Tibial nerve (tissue), 4 donors: Measurements from ENCODE around the gene RWDD1. TPM values are rescaled to one million over a fixed set of nuclear protein-coding genes. Genes with fewer than 3 reads are reported as not detected.

Experiments used
- DNase-seq, 2 donors: peaks; one replicate each; pipeline ENCODE4 v3.0.0-alpha.2; 2019; ENCODE audit warnings: low spot score in 2 of 2
- H3K27ac ChIP-seq, 4 donors: fragments of 200-600 bp; sonication (generic) in 3 of 4; one replicate each; pipeline ENCODE4 v1.5.1; 2017 to 2019; ENCODE audit warnings: mild to moderate bottlenecking in 1 of 4
- H3K27me3 ChIP-seq, 2 donors: fragments of 200-600 bp; sonication (generic) in 1 of 2; one replicate each; pipeline versions ENCODE4 v1.5.1 to v1.6.0; 2017 to 2019
- H3K36me3 ChIP-seq, 3 donors: fragments of 200-600 bp; sonication (generic); one replicate each; pipeline ENCODE4 v1.5.1; 2018 to 2019
- H3K4me1 ChIP-seq, 4 donors: fragments of 200-600 bp; sonication (generic) in 3 of 4; one replicate each; pipeline ENCODE4 v1.5.1; 2017 to 2019
- H3K4me3 ChIP-seq, 4 donors: fragments of 200-600 bp; sonication (generic) in 3 of 4; one replicate each; pipeline ENCODE4 v1.5.1; 2017 to 2019; ENCODE audit warnings: mild to moderate bottlenecking in 1 of 4, moderate library complexity in 1 of 4
- H3K9me3 ChIP-seq, 4 donors: fragments of 200-600 bp; sonication (generic) in 3 of 4; one replicate each; pipeline ENCODE4 v1.5.1; 2017 to 2019
- CTCF ChIP-seq, 5 experiments: fragments of 200-600 bp in 3 of 5; fragments of 450-650 bp in 2 of 5; sonication (generic) in 3 of 5; IDR thresholded peaks; one replicate each; pipeline ENCODE4 v1.5.1; 2016 to 2019; ENCODE audit warnings: antibody characterized with exemption in 5 of 5, mild to moderate bottlenecking in 3 of 5, moderate library complexity in 2 of 5
- EP300 ChIP-seq, 2 donors: sonication (generic); formaldehyde crosslinking; IDR thresholded peaks; one replicate each; pipeline ENCODE4 v1.6.1; 2017; ENCODE audit warnings: antibody characterized with exemption in 2 of 2, mild to moderate bottlenecking in 1 of 2
- POLR2A ChIP-seq, 2 donors: fragments of 450-650 bp; IDR thresholded peaks; one replicate each; pipeline ENCODE4 v1.6.1; 2017; ENCODE audit warnings: antibody characterized with exemption in 2 of 2, mild to moderate bottlenecking in 2 of 2, moderate library complexity in 2 of 2
- WGBS, 2 donors: methylation state at CpG; one replicate each; pipeline ENCODE4 v1.1.5; 2018; 5-methylcytosine and 5-hydroxymethylcytosine counted together
- total RNA-seq, 4 donors: library from RNA; depleted of rRNA; stranded (reverse); fragments of >200 nt; gene quantifications; one replicate each; pipeline ENCODE4 v1.1.0, GENCODE V29; 2016

Gene RWDD1
- total RNA-seq, 4 donors from 2014 or later, result 27.5 to 40.4 (median 35.7) TPM

- Histone ChIP-seq H3K27me3 (no peaks in the 10 kb centered on the region), H3K36me3 (no peaks in the 10 kb centered on the region), H3K4me1 (no peaks in the 10 kb centered on the region), H3K27ac (no peak overlapping the region), H3K9me3 (no peaks in the 10 kb centered on the region), H3K4me3 (no peak overlapping the region)
- 65 to 73% methylated on average over 3 of the region's 3 CpGs for WGBS, 2 donors
- TF ChIP-seq CTCF (IDR thresholded peaks at IDR 0.05) (no peak), EP300 (IDR thresholded peaks at IDR 0.05) (no peak), POLR2A (IDR thresholded peaks at IDR 0.05) (no peak)
- DNase-seq, result no peak
These were observed 52.9 kb downstream of the RWDD1 start for GRCh38 chr6:116624036-116624805.

- H3K36me3 ChIP-seq, result no peaks in the 10 kb centered on the region
- TF ChIP-seq POLR2A (IDR thresholded peaks at IDR 0.05) (no peak), EP300 (IDR thresholded peaks at IDR 0.05) (no peak), CTCF (IDR thresholded peaks at IDR 0.05) (no peak)
- no peaks in the 10 kb centered on the region for H3K27me3 ChIP-seq
- no peak overlapping the region for H3K4me3 ChIP-seq
- no peak for DNase-seq
- 94% methylated on average over 3 of the region's 3 CpGs for WGBS, 2 donors
- H3K27ac ChIP-seq, result no peak overlapping the region
- H3K4me1 ChIP-seq, result no peaks in the 10 kb centered on the region
- no peaks in the 10 kb centered on the region for H3K9me3 ChIP-seq
These were observed 54.6 kb downstream of the RWDD1 start for GRCh38 chr6:116625872-116626271.

- 58 to 64% methylated on average over 5 of the region's 5 CpGs for WGBS, 2 donors
- TF ChIP-seq POLR2A (IDR thresholded peaks at IDR 0.05) (no peak), CTCF (IDR thresholded peaks at IDR 0.05) (no peak), EP300 (IDR thresholded peaks at IDR 0.05) (no peak)
- no peak overlapping the region for H3K4me3 ChIP-seq
- H3K4me1 ChIP-seq, result no peaks in the 10 kb centered on the region
- H3K9me3 ChIP-seq, result no peaks in the 10 kb centered on the region
- H3K27me3 ChIP-seq, result no peaks in the 10 kb centered on the region
- no peak overlapping the region for H3K27ac ChIP-seq
- H3K36me3 ChIP-seq, result peaks cover 0 to 23% (median 7%) of the 10 kb centered on the region in 3 donors
- DNase-seq, result no peak
These were observed 58.3 kb downstream of the RWDD1 start for GRCh38 chr6:116629563-116629981.

GRCh38 chr6:116631379-116631990 lies 60.2 kb downstream of the RWDD1 start:
- 60 to 77% methylated on average over 5 of the region's 5 CpGs for WGBS, 2 donors
- Histone ChIP-seq H3K4me1 (no peaks in the 10 kb centered on the region), H3K27ac (no peak overlapping the region), H3K4me3 (no peak overlapping the region), H3K9me3 (no peaks in the 10 kb centered on the region), H3K36me3 (peaks cover 0 to 24% (median 7%) of the 10 kb centered on the region in 3 donors), H3K27me3 (no peaks in the 10 kb centered on the region)
- no peak for TF ChIP-seq POLR2A (IDR thresholded peaks at IDR 0.05)
- no peak for TF ChIP-seq EP300 (IDR thresholded peaks at IDR 0.05)
- no peak for TF ChIP-seq CTCF (IDR thresholded peaks at IDR 0.05)
- no peak for DNase-seq

GRCh38 chr6:116633685-116634084 lies 62.4 kb downstream of the RWDD1 start:
- Histone ChIP-seq H3K4me1 (no peaks in the 10 kb centered on the region), H3K27me3 (no peaks in the 10 kb centered on the region), H3K36me3 (peaks cover 0 to 33% (median 7%) of the 10 kb centered on the region in 3 donors), H3K9me3 (no peaks in the 10 kb centered on the region), H3K4me3 (no peak overlapping the region), H3K27ac (no peak overlapping the region)
- WGBS, 2 donors, result 92 to 95% methylated on average over 2 of the region's 2 CpGs
- TF ChIP-seq POLR2A (IDR thresholded peaks at IDR 0.05) (no peak), CTCF (IDR thresholded peaks at IDR 0.05) (no peak), EP300 (IDR thresholded peaks at IDR 0.05) (no peak)
- no peak for DNase-seq
